Mesendoderm (in vitro differentiated cells): ENCODE measurements around the gene SART1.

Experiments
- DNase-seq: peaks from one replicate; pipeline ENCODE4 v3.0.0; 2013
- H2AK5ac ChIP-seq: 2 replicates; pipeline ENCODE4 v1.6.1; 2013; ENCODE audit warnings: low read length, inconsistent platforms
- H2BK120ac ChIP-seq: 2 replicates; pipeline ENCODE4 v1.6.1; 2013; ENCODE audit warnings: low read depth, mild to moderate bottlenecking, low read length, moderate library complexity, mixed read lengths
- H2BK15ac ChIP-seq: replicated peaks from 2 replicates; pipeline ENCODE4 v1.6.1; 2013; ENCODE audit warnings: low read depth, mild to moderate bottlenecking, moderate library complexity
- H2BK5ac ChIP-seq: 2 replicates; pipeline ENCODE4 v1.6.1; 2013; ENCODE audit warnings: low read length, inconsistent platforms
- H3K18ac ChIP-seq: 2 replicates; pipeline ENCODE4 v1.6.1; 2013; ENCODE audit warnings: mild to moderate bottlenecking, low read length, mixed read lengths
- H3K23ac ChIP-seq: one replicate; pipeline ENCODE4 v1.6.1; 2013; ENCODE audit warnings: low read length
- H3K27ac ChIP-seq: 2 replicates; pipeline ENCODE4 v1.5.1; 2013; ENCODE audit warnings: low read depth, mild to moderate bottlenecking, inconsistent platforms, low read length, moderate library complexity
- H3K27me3 ChIP-seq: 2 replicates; pipeline ENCODE4 v1.6.1; 2013; ENCODE audit warnings: low read length, control low read depth, mild to moderate bottlenecking, inconsistent platforms; ENCODE audit not compliant: insufficient read depth, poor library complexity
- H3K36me3 ChIP-seq: 2 replicates; pipeline ENCODE4 v1.6.1; 2013; ENCODE audit warnings: low read length, inconsistent platforms; ENCODE audit not compliant: control insufficient read depth, insufficient read depth
- H3K4ac ChIP-seq: one replicate; pipeline ENCODE4 v1.6.1; 2013; ENCODE audit warnings: low read depth, mild to moderate bottlenecking, low read length, moderate library complexity
- H3K4me1 ChIP-seq: 2 replicates; pipeline ENCODE4 v1.6.1; 2013; ENCODE audit warnings: low read depth, low read length, inconsistent platforms; ENCODE audit not compliant: control insufficient read depth
- H3K4me2 ChIP-seq: 2 replicates; pipeline ENCODE4 v1.6.1; 2013; ENCODE audit warnings: low read length
- H3K4me3 ChIP-seq: 2 replicates; pipeline ENCODE4 v1.5.1; 2013; ENCODE audit warnings: mild to moderate bottlenecking, low read length
- H3K56ac ChIP-seq: one replicate; pipeline ENCODE4 v1.6.1; 2013; ENCODE audit warnings: low read length
- H3K79me1 ChIP-seq: 2 replicates; pipeline ENCODE4 v1.6.1; 2013; ENCODE audit warnings: low read length, inconsistent platforms
- H3K79me2 ChIP-seq: 2 replicates; pipeline ENCODE4 v1.6.1; 2013; ENCODE audit warnings: mild to moderate bottlenecking, low read length; ENCODE audit not compliant: control insufficient read depth, insufficient read depth
- H3K9ac ChIP-seq: 2 replicates; pipeline ENCODE4 v1.6.1; 2013; ENCODE audit warnings: low read length, inconsistent platforms
- H4K5ac ChIP-seq: one replicate; pipeline ENCODE4 v1.6.1; 2013; ENCODE audit warnings: low read length
- H4K8ac ChIP-seq: one replicate; pipeline ENCODE4 v1.6.1; 2013; ENCODE audit warnings: low read depth, mild to moderate bottlenecking, control low read depth, low read length, moderate library complexity
- WGBS: extraction: QIAGEN DNeasy Blood & Tissue Kit; methylation state at CpG from one replicate; pipeline ENCODE4 v1.1.7; 2013; ENCODE audit warnings: low lambda C conversion rate, missing lambda C conversion rate; ENCODE audit not compliant: insufficient coverage; ENCODE audit errors: extremely low coverage; 5-methylcytosine and 5-hydroxymethylcytosine counted together

The SART1 gene

GRCh38 chr11:65983589-65983987 lies 22.1 kb downstream of the SART1 start:
- Histone ChIP-seq H3K79me2 (no peaks in the 10 kb centered on the region), H3K27ac (no peak overlapping the region), H3K56ac (no peak overlapping the region), H3K79me1 (no peaks in the 10 kb centered on the region), H2BK120ac (no peak overlapping the region), H3K27me3 (no peaks in the 10 kb centered on the region), H2AK5ac (no peak overlapping the region), H2BK5ac (no peak overlapping the region), H3K4me1 (no peaks in the 10 kb centered on the region), H4K8ac (no peak overlapping the region), H3K18ac (no peak overlapping the region), H3K4me2 (no peak overlapping the region), H3K23ac (no peak overlapping the region), H2BK15ac (no peak overlapping the region), H3K4me3 (no peak overlapping the region), H3K4ac (no peak overlapping the region), H3K9ac (no peak overlapping the region), H3K36me3 (no peaks in the 10 kb centered on the region), H4K5ac (no peak overlapping the region)
- no peak for DNase-seq
- no CpG with 5 or more reads among the region's 5 CpGs for WGBS

- Histone ChIP-seq H3K79me2 (no peaks in the 10 kb centered on the region), H2BK15ac (no peak overlapping the region), H3K4ac (no peak overlapping the region), H2BK5ac (no peak overlapping the region), H4K5ac (no peak overlapping the region), H3K9ac (no peak overlapping the region), H3K27me3 (no peaks in the 10 kb centered on the region), H3K79me1 (no peaks in the 10 kb centered on the region), H3K4me2 (no peak overlapping the region), H3K27ac (no peak overlapping the region), H3K23ac (no peak overlapping the region), H3K36me3 (no peaks in the 10 kb centered on the region), H3K4me3 (no peak overlapping the region), H2AK5ac (no peak overlapping the region), H2BK120ac (no peak overlapping the region), H3K4me1 (no peaks in the 10 kb centered on the region), H3K56ac (no peak overlapping the region), H4K8ac (no peak overlapping the region), H3K18ac (no peak overlapping the region)
- no CpG with 5 or more reads among the region's 9 CpGs for WGBS
- DNase-seq: no peak
These were observed 25.8 kb downstream of the SART1 start for GRCh38 chr11:65987336-65987735.

GRCh38 chr11:65988791-65989592 lies 27.5 kb downstream of the SART1 start:
- H3K23ac ChIP-seq: no peak overlapping the region
- H3K27ac ChIP-seq: no peak overlapping the region
- no peak overlapping the region for H4K5ac ChIP-seq
- H2BK15ac ChIP-seq: no peak overlapping the region
- no peak overlapping the region for H2BK5ac ChIP-seq
- H3K79me2 ChIP-seq: no peaks in the 10 kb centered on the region
- H2AK5ac ChIP-seq: no peak overlapping the region
- H3K4ac ChIP-seq: no peak overlapping the region
- no peak overlapping the region for H3K56ac ChIP-seq
- H3K9ac ChIP-seq: no peak overlapping the region
- peak overlapping the region; percentile 39 for H4K8ac ChIP-seq
- DNase-seq: peak; percentile 97
- H3K4me2 ChIP-seq: no peak overlapping the region
- no CpG with 5 or more reads among the region's 10 CpGs for WGBS
- H3K36me3 ChIP-seq: no peaks in the 10 kb centered on the region
- no peaks in the 10 kb centered on the region for H3K4me1 ChIP-seq
- no peak overlapping the region for H3K4me3 ChIP-seq
- H3K27me3 ChIP-seq: no peaks in the 10 kb centered on the region
- no peak overlapping the region for H2BK120ac ChIP-seq
- no peak overlapping the region for H3K18ac ChIP-seq
- H3K79me1 ChIP-seq: no peaks in the 10 kb centered on the region

GRCh38 chr11:65992056-65992455 lies 30.5 kb downstream of the SART1 start:
- Histone ChIP-seq H3K18ac (no peak overlapping the region), H3K4me1 (no peaks in the 10 kb centered on the region), H3K27ac (no peak overlapping the region), H3K36me3 (no peaks in the 10 kb centered on the region), H2AK5ac (no peak overlapping the region), H3K9ac (no peak overlapping the region), H4K5ac (no peak overlapping the region), H3K56ac (no peak overlapping the region), H3K23ac (no peak overlapping the region), H4K8ac (no peak overlapping the region), H2BK120ac (no peak overlapping the region), H3K4me3 (no peak overlapping the region), H3K79me2 (no peaks in the 10 kb centered on the region), H3K79me1 (no peaks in the 10 kb centered on the region), H3K4ac (no peak overlapping the region), H2BK5ac (no peak overlapping the region), H2BK15ac (no peak overlapping the region), H3K27me3 (no peaks in the 10 kb centered on the region), H3K4me2 (no peak overlapping the region)
- no peak for DNase-seq
- WGBS: no CpG with 5 or more reads among the region's 5 CpGs

- no peaks in the 10 kb centered on the region for H3K27me3 ChIP-seq
- no peak overlapping the region for H3K9ac ChIP-seq
- H2BK15ac ChIP-seq: no peak overlapping the region
- H2AK5ac ChIP-seq: no peak overlapping the region
- H3K4me1 ChIP-seq: no peaks in the 10 kb centered on the region
- H2BK120ac ChIP-seq: no peak overlapping the region
- H3K56ac ChIP-seq: no peak overlapping the region
- no peak overlapping the region for H3K18ac ChIP-seq
- H4K8ac ChIP-seq: no peak overlapping the region
- H3K27ac ChIP-seq: no peak overlapping the region
- no peak overlapping the region for H3K23ac ChIP-seq
- H3K4me3 ChIP-seq: no peak overlapping the region
- WGBS: no CpG with 5 or more reads among the region's 2 CpGs
- H3K79me2 ChIP-seq: peaks cover 12% of the 10 kb centered on the region
- no peak overlapping the region for H4K5ac ChIP-seq
- peaks cover 19% of the 10 kb centered on the region for H3K36me3 ChIP-seq
- H3K4me2 ChIP-seq: no peak overlapping the region
- no peak overlapping the region for H2BK5ac ChIP-seq
- no peak overlapping the region for H3K4ac ChIP-seq
- no peak for DNase-seq
- peaks cover 14% of the 10 kb centered on the region for H3K79me1 ChIP-seq
These were observed 35.8 kb downstream of the SART1 start for GRCh38 chr11:65997286-65997685.
